ENCODE data around the gene CTNNA3. TPM values are rescaled to one million over a fixed set of nuclear protein-coding genes. Genes with fewer than 3 reads are reported as not detected.

CTNNA3 gene
- total and polyA plus RNA-seq, 2 donors (not counting 3 experiments of a cell fraction or from before 2014, with no cell fraction given) = not detected

DNA sequence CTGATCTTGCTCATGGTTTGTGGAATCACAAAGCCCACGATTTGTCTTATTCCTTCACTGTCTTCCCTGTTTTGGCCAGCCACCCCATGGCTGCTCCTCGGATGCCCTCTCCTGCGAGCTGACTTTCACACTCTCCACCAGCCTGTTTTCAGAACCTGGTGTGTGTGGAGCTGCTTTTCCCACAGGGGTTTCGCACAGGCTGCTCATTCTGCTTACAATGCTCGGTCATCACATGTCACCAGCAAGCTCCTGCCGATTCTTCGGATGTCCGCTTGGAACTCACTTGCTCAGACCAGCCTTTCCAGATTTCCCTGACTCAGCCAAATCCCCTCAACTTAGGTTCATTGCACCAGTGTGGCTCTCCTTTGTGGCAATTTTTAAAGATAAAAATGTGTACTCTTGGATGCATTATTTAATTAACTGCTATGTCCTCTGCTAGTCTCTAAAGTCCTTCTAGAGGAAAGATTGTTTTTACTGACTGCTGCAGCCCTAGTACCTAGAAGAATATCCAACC, 1788.7 kb downstream of the CTNNA3 start:
- ChIA-PET POLR2A (no interaction called here), CTCF (no interaction called here)
- Histone ChIP-seq H2AFZ (ENCODE audit: low read depth, low read length) (no peak overlapping the region), H3K36me3 (ENCODE audit: control insufficient read depth in 2 of 2, extremely low read depth in 1 of 2, insufficient read depth in 2 of 2, low read length in 2 of 2) (no peaks in the 10 kb centered on the region), H3K27ac (ENCODE audit: insufficient read depth, low read depth, low read length) (no peak overlapping the region), H3K9me3 (replicated peaks; ENCODE audit: control insufficient read depth, insufficient read depth, low read length) (no peaks in the 10 kb centered on the region), H3K4me2 (ENCODE audit: insufficient read depth, low read length) (no peak overlapping the region), H4K20me1 (replicated peaks; ENCODE audit: control insufficient read depth, extremely low read depth, insufficient read depth, low read length) (no peaks in the 10 kb centered on the region), H3K9me1 (replicated peaks; ENCODE audit: control insufficient read depth, extremely low read depth, insufficient read depth, low read length) (no peaks in the 10 kb centered on the region), H3K4me3 (replicated peaks in 1 of 3; ENCODE audit: insufficient read depth in 1 of 3, low read depth in 1 of 3, low read length in 3 of 3) (no peak overlapping the region), H3K79me2 (ENCODE audit: control insufficient read depth, insufficient read depth, low read length) (no peaks in the 10 kb centered on the region), H3K9ac (replicated peaks; ENCODE audit: extremely low read depth, insufficient read depth, low read length) (no peak overlapping the region), H3K4me1 (ENCODE audit: control insufficient read depth, extremely low read depth, insufficient read depth, low read length) (no peaks in the 10 kb centered on the region), H3K27me3 (ENCODE audit: control insufficient read depth in 2 of 2, insufficient read depth in 2 of 2, low read length in 2 of 2) (no peaks in the 10 kb centered on the region)
- dilution Hi-C loops (cut with MboI; ENCODE audit: extremely low pct_ligation_motif_present, low sequenced_read_pairs) = no loop called here
- TF ChIP-seq, protein P1, sequence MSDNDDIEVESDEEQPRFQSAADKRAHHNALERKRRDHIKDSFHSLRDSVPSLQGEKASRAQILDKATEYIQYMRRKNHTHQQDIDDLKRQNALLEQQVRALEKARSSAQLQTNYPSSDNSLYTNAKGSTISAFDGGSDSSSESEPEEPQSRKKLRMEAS (IDR thresholded peaks at IDR 0.05; ENCODE audit: insufficient read depth, insufficient read length) = no peak
- no peak for TF ChIP-seq EZH2 (IDR thresholded peaks at IDR 0.05; ENCODE audit: borderline replicate concordance, low read depth, low read length, severe bottlenecking)
- no peak for TF ChIP-seq POLR2A (IDR thresholded peaks at IDR 0.05; ENCODE audit: low read depth, low read length)
- TF ChIP-seq MYC (IDR thresholded peaks at IDR 0.05; ENCODE audit: low read depth, low read length) = no peak
- no peak for TF ChIP-seq JUN (IDR thresholded peaks at IDR 0.05; ENCODE audit: borderline replicate concordance, insufficient read depth, insufficient read length, low read depth)
- TF ChIP-seq, protein P2, sequence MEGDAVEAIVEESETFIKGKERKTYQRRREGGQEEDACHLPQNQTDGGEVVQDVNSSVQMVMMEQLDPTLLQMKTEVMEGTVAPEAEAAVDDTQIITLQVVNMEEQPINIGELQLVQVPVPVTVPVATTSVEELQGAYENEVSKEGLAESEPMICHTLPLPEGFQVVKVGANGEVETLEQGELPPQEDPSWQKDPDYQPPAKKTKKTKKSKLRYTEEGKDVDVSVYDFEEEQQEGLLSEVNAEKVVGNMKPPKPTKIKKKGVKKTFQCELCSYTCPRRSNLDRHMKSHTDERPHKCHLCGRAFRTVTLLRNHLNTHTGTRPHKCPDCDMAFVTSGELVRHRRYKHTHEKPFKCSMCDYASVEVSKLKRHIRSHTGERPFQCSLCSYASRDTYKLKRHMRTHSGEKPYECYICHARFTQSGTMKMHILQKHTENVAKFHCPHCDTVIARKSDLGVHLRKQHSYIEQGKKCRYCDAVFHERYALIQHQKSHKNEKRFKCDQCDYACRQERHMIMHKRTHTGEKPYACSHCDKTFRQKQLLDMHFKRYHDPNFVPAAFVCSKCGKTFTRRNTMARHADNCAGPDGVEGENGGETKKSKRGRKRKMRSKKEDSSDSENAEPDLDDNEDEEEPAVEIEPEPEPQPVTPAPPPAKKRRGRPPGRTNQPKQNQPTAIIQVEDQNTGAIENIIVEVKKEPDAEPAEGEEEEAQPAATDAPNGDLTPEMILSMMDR (IDR thresholded peaks at IDR 0.05; ENCODE audit: extremely low read depth in 1 of 2, insufficient read depth in 1 of 2, low read depth in 1 of 2, low read length in 2 of 2) = no peak
- TF ChIP-seq GATA2 (IDR thresholded peaks at IDR 0.05; ENCODE audit: insufficient read depth, insufficient read length, low read depth, low read length) = no peak
- TF ChIP-seq POLR2AphosphoS5 (IDR thresholded peaks at IDR 0.05; ENCODE audit: insufficient read depth, low read depth, low read length) = no peak
- TF ChIP-seq FOS (IDR thresholded peaks at IDR 0.05; ENCODE audit: borderline replicate concordance, insufficient read depth, low read length) = no peak
- no TSS peak for BruUV-seq (replicated peaks)
- FAIRE-seq = no peak
- intact Hi-C loops (cut with micrococcal nuclease) = no loop called here
- DNase-seq (ENCODE audit: low read depth, low spot score) = no peak
